Neural cell (in vitro differentiated cells): Measurements from ENCODE around the gene KCNH6. TPM values are rescaled to one million over a fixed set of nuclear protein-coding genes. Genes with fewer than 3 reads are reported as not detected.

Experiments used
- H2AFZ ChIP-seq: fragments of 200-600, 300-800 bp; sonication (generic), shearing (Covaris generic); 2 replicates; pipeline ENCODE4 v1.6.0; 2014; ENCODE audit warnings: low read depth, mild to moderate bottlenecking, antibody characterized with exemption, low read length, moderate library complexity
- H3F3A ChIP-seq: fragments of 200-600 bp; shearing (Covaris generic); 2 replicates; pipeline ENCODE4 v1.6.1; 2016; ENCODE audit warnings: mild to moderate bottlenecking, moderate library complexity, mixed read lengths, antibody characterized with exemption, low read length; ENCODE audit not compliant: insufficient read depth, poor library complexity, severe bottlenecking
- H3K27ac ChIP-seq: fragments of 200-600, 300-800 bp; sonication (generic), shearing (Covaris generic); 2 replicates; pipeline ENCODE4 v1.5.1; 2014; ENCODE audit warnings: mild to moderate bottlenecking, low read length, moderate library complexity
- H3K27me3 ChIP-seq: fragments of 300-800, 200-600 bp; sonication (generic), shearing (Covaris generic); 2 replicates; pipeline ENCODE4 v1.6.0; 2014; ENCODE audit warnings: mild to moderate bottlenecking, low read depth, low read length, moderate library complexity; ENCODE audit not compliant: insufficient read depth
- H3K36me3 ChIP-seq: fragments of 300-800, 200-600 bp; sonication (generic), shearing (Covaris generic); 2 replicates; pipeline ENCODE4 v1.5.1; 2014; ENCODE audit warnings: mild to moderate bottlenecking, antibody characterized with exemption, low read length, moderate library complexity; ENCODE audit not compliant: insufficient read depth
- H3K4me2 ChIP-seq: fragments of 300-800, 200-600 bp; sonication (generic), shearing (Covaris generic); 2 replicates; pipeline ENCODE4 v1.6.0; 2014; ENCODE audit warnings: mild to moderate bottlenecking, low read length
- H3K4me3 ChIP-seq: fragments of 300-800, 200-600 bp; sonication (generic), shearing (Covaris generic); 2 replicates; pipeline ENCODE4 v1.5.1; 2014; ENCODE audit warnings: mild to moderate bottlenecking, low read length, moderate library complexity
- H3K79me2 ChIP-seq: fragments of 200-600 bp; shearing (Covaris generic); replicated peaks from 2 replicates; pipeline ENCODE4 v1.6.0; 2014; ENCODE audit warnings: mild to moderate bottlenecking, low read length, moderate library complexity; ENCODE audit not compliant: insufficient read depth
- H3K9ac ChIP-seq: fragments of 300-800, 200-600 bp; sonication (generic), shearing (Covaris generic); 2 replicates; pipeline ENCODE4 v1.6.1; 2016; ENCODE audit warnings: mild to moderate bottlenecking, low read length, mixed read lengths
- H3K9me2 ChIP-seq: fragments of 200-600 bp; shearing (Covaris generic); 2 replicates; pipeline ENCODE4 v1.6.1; 2016; ENCODE audit warnings: mild to moderate bottlenecking, low read length, mixed read lengths; ENCODE audit not compliant: insufficient read depth
- H3K9me3 ChIP-seq: fragments of 200-600, 300-800 bp; sonication (generic), shearing (Covaris generic); 2 replicates; pipeline ENCODE4 v1.6.1; 2016; ENCODE audit warnings: mild to moderate bottlenecking, mixed run types, low read length, moderate library complexity, mixed read lengths
- H4K20me1 ChIP-seq: fragments of 200-600 bp; shearing (Covaris generic); 2 replicates; pipeline ENCODE4 v1.6.1; 2016; ENCODE audit warnings: mild to moderate bottlenecking, mixed run types; ENCODE audit not compliant: insufficient read depth
- CTCF ChIP-seq: fragments of 450-650 bp; IDR thresholded peaks from 2 replicates; pipeline ENCODE4 v1.5.1; 2014; ENCODE audit warnings: antibody characterized with exemption, mild to moderate bottlenecking, moderate library complexity; ENCODE audit not compliant: poor library complexity, severe bottlenecking
- EP300 ChIP-seq: fragments of 450-650 bp; conservative IDR thresholded peaks from 2 replicates; pipeline ENCODE4 v1.6.1; 2014; ENCODE audit warnings: antibody characterized with exemption, mild to moderate bottlenecking, moderate library complexity; ENCODE audit not compliant: poor library complexity, severe bottlenecking
- EZH2 ChIP-seq: fragments of 200-600, 300-800 bp; shearing (Covaris generic), sonication (generic); IDR thresholded peaks from 2 replicates; pipeline ENCODE4 v1.6.1; 2014; ENCODE audit warnings: antibody characterized with exemption, low read length, borderline replicate concordance, mild to moderate bottlenecking; ENCODE audit not compliant: insufficient read depth, poor library complexity, severe bottlenecking
- MXI1 ChIP-seq: fragments of 450-650 bp; conservative IDR thresholded peaks from 2 replicates; pipeline ENCODE4 v1.6.1; 2014; ENCODE audit warnings: antibody characterized with exemption, mild to moderate bottlenecking; ENCODE audit not compliant: poor library complexity, severe bottlenecking
- POLR2AphosphoS5 ChIP-seq: IDR thresholded peaks from 2 replicates; pipeline ENCODE4 v1.6.1; 2012
- RAD21 ChIP-seq: fragments of 450-650 bp; conservative IDR thresholded peaks from 2 replicates; pipeline ENCODE4 v1.6.1; 2014; ENCODE audit warnings: antibody characterized with exemption, mild to moderate bottlenecking, moderate library complexity
- REST ChIP-seq: IDR thresholded peaks from 2 replicates; pipeline ENCODE4 v1.6.1; 2012; ENCODE audit warnings: borderline replicate concordance
- SMC3 ChIP-seq: fragments of 450-650 bp; conservative IDR thresholded peaks from 2 replicates; pipeline ENCODE4 v1.6.1; 2014; ENCODE audit warnings: antibody characterized with exemption, mild to moderate bottlenecking, moderate library complexity; ENCODE audit not compliant: poor library complexity
- TAF1 ChIP-seq: IDR thresholded peaks from 2 replicates; pipeline ENCODE4 v1.6.1; 2012; ENCODE audit warnings: low read depth
- polyA plus RNA-seq: library from polyadenylated mRNA; depleted of rRNA; stranded (reverse); fragments of >200 nt; gene quantifications from 2 replicates; pipeline ENCODE4 v1.2.3, GENCODE V29; 2014

KCNH6 gene
- polyA plus RNA-seq, 1 donor from 2014 or later: not detected

DNA sequence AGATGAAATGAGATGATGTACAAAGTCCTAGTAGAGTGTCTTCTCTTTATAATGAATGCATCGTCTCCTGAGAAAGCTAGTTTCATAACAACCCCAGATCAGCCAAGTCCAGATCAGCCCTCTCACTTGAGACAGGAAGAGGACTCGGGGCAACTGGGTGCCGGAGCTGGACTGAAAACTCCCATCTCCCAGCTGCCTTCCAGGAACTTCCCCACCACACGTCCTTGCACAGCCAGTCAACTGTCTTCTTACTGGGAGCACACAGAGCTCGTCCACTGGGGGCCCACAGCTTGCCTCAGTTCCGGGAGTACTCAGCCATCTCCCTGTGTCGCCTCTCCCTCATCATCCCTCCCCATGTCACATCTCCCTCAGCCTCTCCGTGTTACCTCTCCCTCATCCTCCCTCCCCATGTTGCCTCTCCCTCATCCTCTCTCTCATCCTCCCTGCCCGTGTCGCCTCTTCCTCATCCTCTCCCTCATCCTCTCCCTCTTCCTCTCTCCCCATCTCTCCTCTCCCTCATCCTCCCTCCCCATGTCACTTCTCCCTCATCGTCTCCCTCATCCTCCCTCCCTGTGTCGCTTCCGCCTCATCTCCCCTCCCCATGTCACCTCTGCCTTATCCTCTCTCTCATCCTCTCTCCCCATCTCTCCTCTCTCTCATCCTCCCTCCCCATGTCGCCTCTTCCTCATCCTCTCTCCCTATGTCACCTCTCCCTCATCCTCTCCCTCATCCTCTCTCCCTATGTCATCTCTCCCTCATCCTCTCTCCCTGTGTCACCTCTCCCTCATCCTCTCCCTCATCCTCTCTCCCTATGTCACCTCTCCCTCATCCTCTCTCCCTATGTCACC lies 22.4 kb upstream of the KCNH6 start:
- H3K36me3 ChIP-seq: no peaks in the 10 kb centered on the region
- H3K9ac ChIP-seq: no peak overlapping the region
- H3K79me2 ChIP-seq: no peaks in the 10 kb centered on the region
- no peaks in the 10 kb centered on the region for H4K20me1 ChIP-seq
- H3F3A ChIP-seq: no peaks in the 10 kb centered on the region
- TF ChIP-seq SMC3: no peak
- no peak for TF ChIP-seq CTCF
- TF ChIP-seq RAD21: no peak
- no peak for TF ChIP-seq EZH2
- no peak for TF ChIP-seq TAF1
- no peak for TF ChIP-seq MXI1
- TF ChIP-seq EP300: no peak
- no peak for TF ChIP-seq REST
- TF ChIP-seq POLR2AphosphoS5: no peak
- no peaks in the 10 kb centered on the region for H3K9me3 ChIP-seq
- no peaks in the 10 kb centered on the region for H3K9me2 ChIP-seq
- H2AFZ ChIP-seq: no peak overlapping the region
- no peak overlapping the region for H3K27ac ChIP-seq
- H3K27me3 ChIP-seq: peaks cover 3% of the 10 kb centered on the region
- H3K4me2 ChIP-seq: no peak overlapping the region
- no peak overlapping the region for H3K4me3 ChIP-seq

DNA sequence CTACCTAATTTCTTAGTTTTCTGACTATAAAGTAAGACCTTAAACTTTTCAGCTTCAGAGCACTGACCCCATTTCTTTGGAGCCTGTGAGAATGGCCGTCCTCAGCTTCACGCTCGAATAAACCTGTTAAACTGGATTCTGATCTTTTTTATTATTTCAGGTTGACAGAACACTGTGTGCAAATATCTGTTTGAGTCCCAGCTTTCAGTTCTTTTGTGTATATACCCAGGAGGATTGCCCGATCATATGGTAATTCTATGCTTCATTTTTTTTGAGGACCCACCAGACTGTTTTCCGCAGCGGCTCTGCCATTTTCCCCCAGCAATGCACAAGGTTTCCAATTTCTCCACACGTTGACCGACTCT lies 19.8 kb upstream of the KCNH6 start:
- no peak overlapping the region for H2AFZ ChIP-seq
- H3K4me3 ChIP-seq: no peak overlapping the region
- peaks cover 3% of the 10 kb centered on the region for H3K27me3 ChIP-seq
- no peak for TF ChIP-seq CTCF
- no peak for TF ChIP-seq MXI1
- no peak for TF ChIP-seq EZH2
- TF ChIP-seq REST: no peak
- TF ChIP-seq POLR2AphosphoS5: no peak
- no peak for TF ChIP-seq TAF1
- TF ChIP-seq SMC3: no peak
- TF ChIP-seq EP300: no peak
- no peak for TF ChIP-seq RAD21
- no peaks in the 10 kb centered on the region for H3K36me3 ChIP-seq
- H3K9me3 ChIP-seq: no peaks in the 10 kb centered on the region
- H3F3A ChIP-seq: no peaks in the 10 kb centered on the region
- no peak overlapping the region for H3K27ac ChIP-seq
- no peaks in the 10 kb centered on the region for H3K9me2 ChIP-seq
- H3K9ac ChIP-seq: no peak overlapping the region
- H4K20me1 ChIP-seq: no peaks in the 10 kb centered on the region
- no peaks in the 10 kb centered on the region for H3K79me2 ChIP-seq
- H3K4me2 ChIP-seq: no peak overlapping the region
